ENCODE data around the gene ADD2. TPM values are rescaled to one million over a fixed set of nuclear protein-coding genes. Genes with fewer than 3 reads are reported as not detected.
"Not testable (repeated sequence)": the region's sequence is repeated elsewhere in the genome, so short reads cannot be mapped to it uniquely, and the experiment has no call there.

Gene ADD2
- total RNA-seq, 2 experiments from 2014 or later = 26.9 to 31.5 TPM

DNA sequence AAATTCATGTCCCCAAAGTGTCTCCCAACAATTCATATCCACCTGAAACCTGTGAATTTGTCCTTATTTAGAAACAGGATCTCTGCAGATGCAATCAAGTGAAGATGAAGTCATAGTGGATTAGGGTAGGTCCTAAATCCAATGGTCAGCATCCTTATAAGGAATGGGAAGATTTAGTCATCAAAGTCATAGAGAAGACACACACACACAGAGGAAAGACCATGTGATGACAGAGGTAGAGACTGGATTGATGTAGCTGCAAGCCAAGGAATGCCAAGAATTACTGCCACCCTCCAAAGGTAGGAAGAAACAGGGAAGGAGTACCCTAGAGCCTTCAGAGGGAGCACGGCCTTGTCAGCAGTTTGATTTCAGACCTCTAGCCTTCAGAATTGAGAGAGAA is 17.7 kb downstream of the ADD2 start:
- ChIA-PET CTCF (interaction anchor here (1.0 kb wide), 1 partner anchor 35 kb away, joined by 3 read pairs; no protein-coding TSS in a partner anchor), POLR2A (no interaction called here)
- Mint-ChIP-seq H3K27ac (no peak overlapping the region), H3K27me3 (peaks cover 3% of the 10 kb centered on the region), H3K9me3 (ENCODE audit: low read depth) (peaks cover 8% of the 10 kb centered on the region), H3K36me3 (ENCODE audit: low read depth) (peaks cover 3% of the 10 kb centered on the region), H3K4me3 (no peak overlapping the region), H3K4me1 (no peaks in the 10 kb centered on the region)
- DNase-seq = no peak
- intact Hi-C loops (cut with DNase I, micrococcal nuclease) = no loop called here
- ATAC-seq = no peak

DNA sequence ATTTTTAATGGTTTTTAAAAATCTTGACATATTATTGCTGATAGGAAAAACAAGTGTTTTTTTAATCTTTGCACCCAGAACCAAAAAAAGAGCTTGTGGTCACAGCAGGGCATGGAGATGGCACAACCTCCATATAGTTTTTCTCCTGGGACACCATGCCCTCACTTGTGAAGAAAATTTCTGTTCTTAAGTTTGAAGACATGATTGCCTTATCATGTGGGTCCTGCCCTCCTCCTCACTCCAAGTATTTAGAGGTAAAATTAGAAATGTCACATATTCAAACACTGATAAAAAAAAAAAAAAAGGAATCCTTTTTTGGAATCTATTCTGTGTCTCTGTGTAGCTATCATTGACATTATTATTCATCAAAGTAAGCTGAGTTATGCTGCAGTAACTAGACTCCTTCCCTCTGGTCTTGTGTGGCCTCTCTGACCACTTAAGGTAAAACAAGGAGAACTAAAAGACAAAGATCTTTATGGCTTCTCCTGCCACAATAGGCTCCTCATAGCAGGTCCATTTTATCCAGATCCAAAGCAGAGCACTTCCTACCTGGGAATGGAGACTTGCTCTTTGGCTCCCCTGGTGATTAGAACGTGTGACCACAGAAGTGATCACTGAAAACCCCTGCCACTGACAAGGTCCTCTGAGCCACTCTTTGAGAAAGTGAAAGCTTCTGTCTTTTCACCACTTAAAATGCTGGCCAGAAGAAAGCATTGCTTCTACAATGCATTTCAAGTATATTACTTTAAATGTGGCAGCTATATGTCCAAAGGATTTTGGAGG is 19.8 kb downstream of the ADD2 start:
- peaks cover 3% of the 10 kb centered on the region for H3K27me3 Mint-ChIP-seq
- POLR2A ChIA-PET = no interaction called here
- H3K36me3 Mint-ChIP-seq (ENCODE audit: low read depth) = peaks cover 3% of the 10 kb centered on the region
- peaks cover 8% of the 10 kb centered on the region for H3K9me3 Mint-ChIP-seq (ENCODE audit: low read depth)
- CTCF ChIA-PET = interaction anchor here (0.6 kb wide), 1 partner anchor 23 kb away, joined by 4 read pairs; no protein-coding TSS in a partner anchor
- no peak for DNase-seq
- ATAC-seq = no peak
- intact Hi-C loops (cut with DNase I, micrococcal nuclease) = no loop called here
- H3K4me1 Mint-ChIP-seq = no peaks in the 10 kb centered on the region
- H3K27ac Mint-ChIP-seq = no peak overlapping the region
- H3K4me3 Mint-ChIP-seq = no peak overlapping the region

DNA sequence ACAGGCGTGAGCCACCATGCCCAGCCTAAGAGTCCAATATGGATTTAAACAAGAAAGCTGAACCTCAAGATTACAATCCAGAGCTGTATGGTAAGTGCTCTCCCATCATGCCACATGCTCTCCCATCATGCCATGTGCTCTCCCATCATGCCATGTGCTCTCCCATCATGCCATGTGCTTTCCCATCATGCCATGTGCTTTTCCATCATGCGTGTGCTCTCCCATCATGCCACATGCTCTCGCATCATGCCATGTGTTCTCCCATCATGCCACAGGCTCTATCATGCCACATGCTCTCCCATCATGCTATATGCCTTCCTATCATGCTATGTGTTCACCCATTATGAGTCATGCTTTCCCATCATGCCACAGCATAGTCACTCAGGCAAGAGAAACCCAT is 20.7 kb downstream of the ADD2 start:
- intact Hi-C loops (cut with DNase I, micrococcal nuclease) = no loop called here
- Mint-ChIP-seq H3K36me3 (ENCODE audit: low read depth) (peaks cover 3% of the 10 kb centered on the region), H3K4me3 (no peak overlapping the region), H3K27me3 (peaks cover 3% of the 10 kb centered on the region), H3K9me3 (ENCODE audit: low read depth) (peaks cover 8% of the 10 kb centered on the region), H3K27ac (no peak overlapping the region), H3K4me1 (no peaks in the 10 kb centered on the region)
- DNase-seq (no peak), ATAC-seq (peak; percentile 49)
- CTCF ChIA-PET = no interaction called here
- POLR2A ChIA-PET = interaction anchor here (0.7 kb wide), 1 partner anchor 79 kb away, joined by 5 read pairs; no protein-coding TSS in a partner anchor

DNA sequence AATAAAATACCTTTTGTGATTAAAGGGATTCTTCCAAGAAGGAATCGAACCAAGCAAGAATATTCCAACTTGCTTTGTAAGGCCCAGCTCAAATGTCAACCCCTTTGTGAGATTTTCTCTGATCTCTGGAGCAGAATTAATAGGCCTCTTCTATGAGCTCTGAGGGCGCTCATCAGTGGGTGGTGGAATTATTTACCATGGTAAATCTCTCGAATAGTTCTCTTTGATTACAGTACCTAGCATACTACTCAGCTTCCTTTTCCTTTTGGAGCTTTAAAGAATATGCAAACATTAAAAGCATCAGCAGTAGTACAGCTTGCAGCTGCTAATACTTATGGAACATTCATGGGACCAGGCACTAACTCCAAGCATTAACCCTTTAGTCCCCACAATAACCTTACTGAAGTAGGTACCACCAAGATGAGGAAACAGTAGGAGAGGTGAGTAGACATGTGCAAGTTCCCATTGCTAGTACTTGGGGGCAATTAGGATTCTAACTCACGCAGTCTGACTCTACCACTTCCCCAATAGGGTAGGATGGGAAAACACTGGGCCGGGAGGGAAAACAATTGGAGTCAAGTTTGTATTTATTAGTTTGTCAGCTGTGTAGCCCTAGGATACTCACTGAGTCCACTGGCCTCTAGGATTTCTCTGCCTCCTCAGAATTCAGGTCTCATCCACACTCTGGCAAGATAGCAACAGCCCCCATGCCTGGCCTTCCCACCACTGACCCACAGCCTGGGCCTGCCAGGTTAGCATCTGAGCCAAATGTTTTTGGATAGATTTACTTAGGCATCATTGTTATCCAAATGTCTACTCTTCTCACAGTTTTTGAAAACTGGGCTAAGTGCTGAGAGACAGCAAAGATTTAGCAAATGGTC is 21.7 kb downstream of the ADD2 start:
- Mint-ChIP-seq H3K9me3 (ENCODE audit: low read depth) (peaks cover 8% of the 10 kb centered on the region), H3K4me3 (no peak overlapping the region), H3K4me1 (no peaks in the 10 kb centered on the region), H3K27ac (no peak overlapping the region), H3K36me3 (ENCODE audit: low read depth) (peaks cover 3% of the 10 kb centered on the region), H3K27me3 (peaks cover 3% of the 10 kb centered on the region)
- ATAC-seq (no peak), DNase-seq (no peak)
- ChIA-PET POLR2A (interaction anchor here (0.7 kb wide), 1 partner anchor 80 kb away, joined by 5 read pairs; no protein-coding TSS in a partner anchor), CTCF (interaction anchor here (0.6 to 1.2 kb wide), 3 partner anchors 10 to 33 kb away, joined by 3 to 4 read pairs (median 3); no protein-coding TSS in a partner anchor)
- intact Hi-C loops (cut with DNase I, micrococcal nuclease) = no loop called here

- ChIA-PET CTCF (interaction anchor here (0.6 to 1.5 kb wide), 4 partner anchors 9 to 34 kb away, joined by 3 to 4 read pairs (median 4); partner anchors contain the start of gene ADD2), POLR2A (no interaction called here)
- intact Hi-C loops (cut with DNase I, micrococcal nuclease) = no loop called here
- Mint-ChIP-seq H3K36me3 (ENCODE audit: low read depth) (peaks cover 4% of the 10 kb centered on the region), H3K27ac (no peak overlapping the region), H3K4me3 (no peak overlapping the region), H3K27me3 (peaks cover 3% of the 10 kb centered on the region), H3K4me1 (no peaks in the 10 kb centered on the region), H3K9me3 (ENCODE audit: low read depth) (peaks cover 8% of the 10 kb centered on the region)
- ATAC-seq (no peak), DNase-seq (no peak)
These were observed 22.6 kb downstream of the ADD2 start for GRCh38 chr2:70745276-70745825.

DNA sequence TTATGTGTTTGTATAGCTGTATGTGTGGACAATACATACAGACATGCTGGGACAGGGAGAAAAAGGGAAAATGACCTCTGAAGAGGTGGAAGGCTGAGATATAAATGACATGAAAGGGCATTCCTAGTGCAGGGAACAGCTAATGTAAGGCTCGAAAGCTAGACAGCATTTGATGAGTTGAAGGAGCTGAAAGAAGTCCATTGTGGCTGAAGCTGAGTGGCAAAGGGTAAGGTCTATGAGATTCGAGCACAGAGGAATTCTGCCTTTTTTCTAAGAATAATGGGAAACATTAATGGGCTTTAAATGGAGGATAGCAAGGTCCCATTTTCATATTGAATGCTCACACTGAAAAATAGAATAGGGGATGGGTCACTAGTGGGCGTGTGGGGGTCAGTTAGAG is 23.6 kb downstream of the ADD2 start:
- intact Hi-C loops (cut with DNase I, micrococcal nuclease) = no loop called here
- CTCF ChIA-PET = interaction anchor here (1.5 kb wide), 1 partner anchor 24 kb away, joined by 4 read pairs; the partner anchor contains the start of gene ADD2
- no peaks in the 10 kb centered on the region for H3K4me1 Mint-ChIP-seq

DNA sequence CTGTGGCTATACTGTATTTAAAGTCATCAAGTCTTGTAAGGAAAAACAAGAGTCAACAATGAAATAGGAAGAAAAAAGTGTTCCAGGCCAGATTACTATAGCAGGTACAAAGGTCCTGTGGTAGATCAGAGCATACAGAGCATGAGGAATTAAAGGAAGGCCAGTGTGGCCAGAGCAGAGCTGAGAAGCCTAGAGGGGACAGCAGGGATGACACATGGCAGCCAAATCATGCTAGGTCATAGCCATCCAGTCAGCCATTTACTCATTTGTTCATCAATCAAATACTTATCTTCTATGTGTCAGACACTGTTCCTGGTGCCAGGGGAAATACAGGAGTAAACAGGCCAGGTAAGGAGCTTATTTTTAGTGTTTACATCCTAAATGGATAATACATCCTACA is 24.3 kb downstream of the ADD2 start:
- Mint-ChIP-seq H3K9me3 (ENCODE audit: low read depth) (peaks cover 7% of the 10 kb centered on the region), H3K4me3 (no peak overlapping the region), H3K27ac (no peak overlapping the region), H3K36me3 (ENCODE audit: low read depth) (peaks cover 9% of the 10 kb centered on the region), H3K27me3 (peaks cover 3% of the 10 kb centered on the region), H3K4me1 (no peaks in the 10 kb centered on the region)
- no peak for DNase-seq
- ChIA-PET POLR2A (no interaction called here), CTCF (interaction anchor here (1.5 kb wide), 1 partner anchor 25 kb away, joined by 4 read pairs; the partner anchor contains the start of gene ADD2)
- intact Hi-C loops (cut with DNase I, micrococcal nuclease) = no loop called here
- ATAC-seq = no peak

More for the DNA sequence above, 23.6 kb downstream of the ADD2 start:
- Mint-ChIP-seq H3K27ac (no peak overlapping the region), H3K4me3 (no peak overlapping the region), H3K9me3 (ENCODE audit: low read depth) (peaks cover 10% of the 10 kb centered on the region), H3K36me3 (ENCODE audit: low read depth) (peaks cover 9% of the 10 kb centered on the region), H3K27me3 (peaks cover 3% of the 10 kb centered on the region)
- ATAC-seq = no peak
- no peak for DNase-seq
- POLR2A ChIA-PET = interaction anchor here (0.6 kb wide), 1 partner anchor 107 kb away, joined by 5 read pairs; no protein-coding TSS in a partner anchor

DNA sequence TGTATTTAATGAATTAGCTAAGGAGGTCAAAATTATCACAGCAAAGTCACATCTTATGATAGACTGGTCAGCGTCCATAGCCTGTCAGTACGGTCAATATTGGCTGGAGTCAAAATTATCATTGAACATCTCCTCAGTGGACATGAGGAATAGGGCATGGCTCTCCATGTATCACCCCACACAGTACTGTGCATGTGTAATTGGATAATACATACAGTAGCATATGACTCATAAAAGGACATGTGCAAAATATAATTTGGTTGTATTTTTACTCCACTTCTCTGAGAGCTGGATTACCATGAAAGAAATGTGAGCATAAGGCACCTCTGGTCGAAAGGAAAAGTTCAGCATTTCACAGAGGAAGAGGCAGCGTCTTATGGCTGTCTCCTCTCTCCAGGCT is 24.9 kb downstream of the ADD2 start:
- H3K4me3 Mint-ChIP-seq = no peak overlapping the region

GRCh38 chr2:70739492-70739891 is 28.5 kb downstream of the ADD2 start:
- H3K4me1 Mint-ChIP-seq; H3K36me3 Mint-ChIP-seq (ENCODE audit: low read depth); ATAC-seq; H3K27ac Mint-ChIP-seq; intact Hi-C loops (cut with DNase I, micrococcal nuclease); DNase-seq; H3K9me3 Mint-ChIP-seq (ENCODE audit: low read depth); H3K27me3 Mint-ChIP-seq; POLR2A ChIA-PET; H3K4me3 Mint-ChIP-seq: not testable (repeated sequence)
- CTCF ChIA-PET = interaction anchor here (0.6 to 0.7 kb wide), 2 partner anchors 19 to 50 kb away, joined by 3 read pairs; no protein-coding TSS in a partner anchor

More for the DNA sequence above, 24.9 kb downstream of the ADD2 start:
- H3K4me1 Mint-ChIP-seq = no peaks in the 10 kb centered on the region
- intact Hi-C loops (cut with DNase I, micrococcal nuclease) = no loop called here
- H3K27me3 Mint-ChIP-seq = peaks cover 3% of the 10 kb centered on the region
- DNase-seq = no peak
- no peak overlapping the region for H3K27ac Mint-ChIP-seq
- POLR2A ChIA-PET = no interaction called here
- CTCF ChIA-PET = no interaction called here
- peaks cover 7% of the 10 kb centered on the region for H3K9me3 Mint-ChIP-seq (ENCODE audit: low read depth)
- peaks cover 9% of the 10 kb centered on the region for H3K36me3 Mint-ChIP-seq (ENCODE audit: low read depth)
- no peak for ATAC-seq

DNA sequence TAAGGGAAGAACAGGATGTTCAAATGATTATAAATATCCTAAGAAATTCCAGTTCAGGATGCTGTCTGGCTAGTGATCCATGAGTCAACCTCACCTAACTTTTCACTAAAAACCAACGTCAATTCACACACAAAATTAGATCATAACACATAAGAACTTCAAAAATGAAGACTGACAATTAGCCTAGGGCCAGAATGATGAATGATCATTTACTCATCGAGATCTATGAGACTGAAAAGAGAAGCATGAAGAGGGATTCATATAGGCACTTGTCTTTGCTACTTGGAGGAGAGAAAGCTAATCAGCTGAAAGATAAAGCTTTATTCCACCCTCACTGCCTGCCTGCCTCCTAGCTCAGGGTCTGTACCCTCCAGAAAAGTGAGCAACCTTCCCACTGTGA is 29.8 kb downstream of the ADD2 start:
- peaks cover 9% of the 10 kb centered on the region for H3K4me1 Mint-ChIP-seq
- DNase-seq (no peak), ATAC-seq (no peak)
- H3K27ac Mint-ChIP-seq = no peak overlapping the region
- peaks cover 3% of the 10 kb centered on the region for H3K9me3 Mint-ChIP-seq (ENCODE audit: low read depth)
- peaks cover 6% of the 10 kb centered on the region for H3K36me3 Mint-ChIP-seq (ENCODE audit: low read depth)
- intact Hi-C loops (cut with DNase I, micrococcal nuclease) = no loop called here
- no peaks in the 10 kb centered on the region for H3K27me3 Mint-ChIP-seq
- ChIA-PET CTCF (interaction anchor here (0.5 kb wide), 1 partner anchor 244 kb away, joined by 3 read pairs; no protein-coding TSS in a partner anchor), POLR2A (no interaction called here)
- H3K4me3 Mint-ChIP-seq = no peak overlapping the region

- H3K36me3 Mint-ChIP-seq (ENCODE audit: low read depth) = peaks cover 3% of the 10 kb centered on the region
- H3K9me3 Mint-ChIP-seq (ENCODE audit: low read depth) = peaks cover 3% of the 10 kb centered on the region
- POLR2A ChIA-PET = no interaction called here
- CTCF ChIA-PET = no interaction called here
- no peak overlapping the region for H3K4me3 Mint-ChIP-seq
- H3K27ac Mint-ChIP-seq = no peak overlapping the region
- intact Hi-C loops (cut with DNase I, micrococcal nuclease) = no loop called here
- ATAC-seq (peak; percentile 78), DNase-seq (no peak)
- H3K4me1 Mint-ChIP-seq = peaks cover 9% of the 10 kb centered on the region
- no peaks in the 10 kb centered on the region for H3K27me3 Mint-ChIP-seq
These were observed 32.9 kb downstream of the ADD2 start for GRCh38 chr2:70735071-70735470.

All from activated CD4-positive, alpha-beta T cell treated with anti-CD3 and anti-CD28 coated beads for 36 hours (primary cell).